Chondrocyte (in vitro differentiated cells): ENCODE results near the gene LYSMD2. TPM values are rescaled to one million over a fixed set of nuclear protein-coding genes. Genes with fewer than 3 reads are reported as not detected.
A peak's percentile ranks its signal among the peaks of the same experiment; 100 is the strongest.

Experiments
- DNase-seq: peaks from one replicate; pipeline ENCODE4 v3.0.0; 2021; ENCODE audit warnings: mixed read lengths, low spot score
- H3K27ac Mint-ChIP-seq: one replicate; pipeline ENCODE4 v1.8.0; 2021; ENCODE audit warnings: mild to moderate bottlenecking, moderate library complexity, mixed read lengths; ENCODE audit not compliant: unreplicated experiment
- H3K27me3 Mint-ChIP-seq: 2 replicates; pipeline ENCODE4 v1.8.0; 2021; ENCODE audit warnings: low read depth, mixed read lengths
- H3K36me3 Mint-ChIP-seq: 2 replicates; pipeline ENCODE4 v1.8.0; 2021; ENCODE audit warnings: low read depth, mixed read lengths
- H3K4me1 Mint-ChIP-seq: 2 replicates; pipeline ENCODE4 v1.8.0; 2021; ENCODE audit warnings: low read depth, mild to moderate bottlenecking, mixed read lengths
- H3K4me3 Mint-ChIP-seq: one replicate; pipeline ENCODE4 v1.8.0; 2021; ENCODE audit warnings: mild to moderate bottlenecking, moderate library complexity, mixed read lengths; ENCODE audit not compliant: unreplicated experiment
- H3K9me3 Mint-ChIP-seq: 2 replicates; pipeline ENCODE4 v1.8.0; 2021; ENCODE audit warnings: low read depth, mixed read lengths
- total RNA-seq: library from RNA; stranded (reverse); gene quantifications from 3 replicates; pipeline ENCODE4 v1.2.1, GENCODE V29; 2021
- TF ChIP-seq, protein P1 (sequence below): fragments of 200-600 bp; sonication (generic); IDR thresholded peaks from 2 replicates; pipeline ENCODE4 v1.5.0; 2021; ENCODE audit warnings: antibody characterized with exemption, mild to moderate bottlenecking, moderate library complexity

The LYSMD2 gene
- total RNA-seq, 1 donor from 2014 or later = 2.7 TPM

GRCh38 chr15:51736069-51736468 is 1.4 kb downstream of the LYSMD2 start:
- Mint-ChIP-seq H3K27ac (no peak overlapping the region), H3K27me3 (peaks cover 1% of the 10 kb centered on the region)

DNA sequence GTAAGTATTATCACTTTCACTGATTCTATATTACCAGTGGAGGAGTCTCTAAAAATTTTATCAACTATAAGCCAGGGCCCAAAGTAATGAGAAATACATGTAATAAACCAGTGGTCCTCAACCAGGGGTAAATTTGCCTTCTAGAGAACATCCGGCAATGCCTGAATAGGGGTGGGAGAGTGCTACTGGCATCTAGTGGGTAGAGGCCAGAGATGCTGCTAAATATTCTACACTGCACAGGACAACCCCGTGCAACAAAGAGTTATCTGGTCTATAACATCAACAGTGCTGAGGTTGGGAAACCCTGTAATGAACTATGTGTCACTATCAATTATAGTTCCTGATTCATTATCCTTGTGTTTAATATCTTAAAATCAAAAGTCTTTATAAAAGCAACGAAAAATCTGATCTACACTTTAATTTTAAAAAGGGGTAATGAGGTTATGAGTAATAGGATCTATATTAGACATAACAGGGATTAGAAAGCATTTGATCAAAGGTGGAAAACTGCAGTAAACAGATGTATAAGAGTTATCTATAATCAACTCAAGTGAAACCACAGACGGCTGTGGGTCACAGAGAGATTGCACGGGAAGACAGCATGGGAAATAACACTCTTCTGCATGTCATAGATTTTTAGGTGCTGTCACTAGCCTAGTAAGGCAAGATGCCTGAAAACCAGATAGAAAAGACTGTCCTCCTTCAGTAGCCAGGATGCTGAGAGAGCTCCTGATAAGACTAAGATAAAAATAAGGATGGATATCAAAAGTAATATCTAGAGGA is 2.0 kb downstream of the LYSMD2 start:
- H3K4me3 Mint-ChIP-seq = no peak overlapping the region
- TF ChIP-seq, protein P1, sequence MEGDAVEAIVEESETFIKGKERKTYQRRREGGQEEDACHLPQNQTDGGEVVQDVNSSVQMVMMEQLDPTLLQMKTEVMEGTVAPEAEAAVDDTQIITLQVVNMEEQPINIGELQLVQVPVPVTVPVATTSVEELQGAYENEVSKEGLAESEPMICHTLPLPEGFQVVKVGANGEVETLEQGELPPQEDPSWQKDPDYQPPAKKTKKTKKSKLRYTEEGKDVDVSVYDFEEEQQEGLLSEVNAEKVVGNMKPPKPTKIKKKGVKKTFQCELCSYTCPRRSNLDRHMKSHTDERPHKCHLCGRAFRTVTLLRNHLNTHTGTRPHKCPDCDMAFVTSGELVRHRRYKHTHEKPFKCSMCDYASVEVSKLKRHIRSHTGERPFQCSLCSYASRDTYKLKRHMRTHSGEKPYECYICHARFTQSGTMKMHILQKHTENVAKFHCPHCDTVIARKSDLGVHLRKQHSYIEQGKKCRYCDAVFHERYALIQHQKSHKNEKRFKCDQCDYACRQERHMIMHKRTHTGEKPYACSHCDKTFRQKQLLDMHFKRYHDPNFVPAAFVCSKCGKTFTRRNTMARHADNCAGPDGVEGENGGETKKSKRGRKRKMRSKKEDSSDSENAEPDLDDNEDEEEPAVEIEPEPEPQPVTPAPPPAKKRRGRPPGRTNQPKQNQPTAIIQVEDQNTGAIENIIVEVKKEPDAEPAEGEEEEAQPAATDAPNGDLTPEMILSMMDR = peak; percentile 19

More at GRCh38 chr15:51736069-51736468, 1.4 kb downstream of the LYSMD2 start:
- Mint-ChIP-seq H3K36me3 (peaks cover 1% of the 10 kb centered on the region), H3K4me3 (peak overlapping the region; percentile 66), H3K9me3 (no peaks in the 10 kb centered on the region), H3K4me1 (peaks cover 26% of the 10 kb centered on the region)
- TF ChIP-seq, protein P1 = no peak
- no peak for DNase-seq

GRCh38 chr15:51732646-51733045 is 4.8 kb downstream of the LYSMD2 start:
- H3K4me1 Mint-ChIP-seq = peaks cover 19% of the 10 kb centered on the region
- H3K27ac Mint-ChIP-seq = no peak overlapping the region
- H3K36me3 Mint-ChIP-seq = peaks cover 1% of the 10 kb centered on the region
- no peak overlapping the region for H3K4me3 Mint-ChIP-seq
- DNase-seq = no peak
- TF ChIP-seq, protein P1 = no peak
- H3K9me3 Mint-ChIP-seq = no peaks in the 10 kb centered on the region
- H3K27me3 Mint-ChIP-seq = no peaks in the 10 kb centered on the region

More for the DNA sequence above, 2.0 kb downstream of the LYSMD2 start:
- H3K9me3 Mint-ChIP-seq = no peaks in the 10 kb centered on the region
- H3K4me1 Mint-ChIP-seq = peaks cover 26% of the 10 kb centered on the region
- H3K27me3 Mint-ChIP-seq = no peaks in the 10 kb centered on the region
- peaks cover 1% of the 10 kb centered on the region for H3K36me3 Mint-ChIP-seq
- no peak for DNase-seq
- H3K27ac Mint-ChIP-seq = no peak overlapping the region

- TF ChIP-seq, protein P1 = no peak
- DNase-seq = no peak
- Mint-ChIP-seq H3K27ac (peak overlapping the region; percentile 76), H3K36me3 (peaks cover 1% of the 10 kb centered on the region), H3K9me3 (no peaks in the 10 kb centered on the region), H3K27me3 (no peaks in the 10 kb centered on the region), H3K4me3 (peak overlapping the region; percentile 38), H3K4me1 (peaks cover 18% of the 10 kb centered on the region)
These were observed 5.7 kb downstream of the LYSMD2 start for GRCh38 chr15:51731549-51732267.

DNA sequence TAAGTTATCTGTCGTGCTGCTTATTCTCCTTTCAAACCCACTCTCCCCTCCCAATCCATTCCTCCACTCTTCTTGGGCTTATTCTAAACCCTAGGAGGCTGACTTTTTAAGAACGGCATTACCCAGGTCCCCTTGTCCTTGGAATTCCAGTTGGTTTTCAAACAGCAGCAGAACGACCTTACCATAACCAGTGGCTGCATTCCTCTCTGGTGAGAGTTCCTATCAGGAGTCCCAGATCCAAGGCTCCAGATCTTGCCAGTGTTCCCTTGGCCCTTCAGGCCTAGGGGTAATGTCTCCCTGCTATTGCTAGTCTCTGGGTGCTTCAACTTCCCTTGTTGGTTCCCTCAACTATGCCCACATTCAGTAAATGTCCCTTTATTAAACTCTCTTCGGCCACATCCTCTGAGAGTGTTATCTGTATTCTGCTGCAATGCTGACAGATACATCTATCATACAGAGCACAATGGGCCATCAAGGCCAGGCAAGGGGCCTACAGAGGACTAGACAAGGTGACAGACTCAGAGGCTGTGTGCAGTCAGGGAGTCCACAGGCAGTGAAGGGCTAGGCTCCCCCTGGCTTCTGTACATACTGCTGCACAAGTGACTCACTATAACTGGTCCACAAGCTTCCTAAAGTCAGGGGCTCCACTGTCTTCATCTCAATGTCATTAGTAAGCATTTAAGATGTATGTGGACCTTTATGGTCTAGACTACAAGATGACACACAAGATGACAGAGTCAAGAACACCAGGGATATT is 10.1 kb downstream of the LYSMD2 start:
- TF ChIP-seq, protein P1 = no peak
- Mint-ChIP-seq H3K36me3 (no peaks in the 10 kb centered on the region), H3K9me3 (no peaks in the 10 kb centered on the region), H3K27me3 (no peaks in the 10 kb centered on the region), H3K4me1 (peaks cover 18% of the 10 kb centered on the region), H3K4me3 (no peak overlapping the region), H3K27ac (no peak overlapping the region)
- no peak for DNase-seq
